ENCODE data around the gene CHCHD4. TPM values are rescaled to one million over a fixed set of nuclear protein-coding genes. Genes with fewer than 3 reads are reported as not detected.

CHCHD4 gene
- total RNA-seq = 10 to 100 TPM in 1 of 5 experiments, 1 to 10 TPM in 4; 3.3 to 14.1 (median 8.4) TPM
- 10 to 100 TPM in 1 of 2 donors, 1 to 10 TPM in 1; 9.8 to 12.6 TPM for polyA plus RNA-seq
- 4.6 reads per million, percentile 22 among the genes with 10 or more reads in this experiment for total RNA-seq

- Mint-ChIP-seq H3K4me1 (peaks cover 43 to 70% (median 63%) of the 10 kb centered on the region in 7 donors), H3K9me3 (no peaks in the 10 kb centered on the region), H3K27me3 (no peaks in the 10 kb centered on the region), H3K36me3 (peaks cover 17 to 42% (median 25%) of the 10 kb centered on the region in 5 donors), H3K27ac (peak within 1 kb of the TSS; percentile 87 to 97 (median 94)), H3K4me3 (peak within 1 kb of the TSS; percentile 93 to 98 (median 96))
- H3K4me1 ChIP-seq (ENCODE audit: control insufficient read depth in 2 of 2, insufficient read depth in 2 of 2, low read length in 2 of 2) = peaks cover 28 to 30% of the 10 kb centered on the region in 2 donors
- ChIA-PET POLR2A (interaction anchor here (1.0 to 7.2 kb wide), 14 partner anchors 13 to 645 kb away, joined by 3 to 96 read pairs (median 5); partner anchors contain the start of genes CCDC174, HDAC11, LSM3 and SLC6A6), CTCF (interaction anchor here (0.9 to 2.5 kb wide), 5 partner anchors 17 to 79 kb away, joined by 3 to 12 read pairs (median 4); no protein-coding TSS in a partner anchor)
- intact Hi-C loops (cut with micrococcal nuclease) = loop anchor here (1.0 to 10.0 kb wide), 16 partner anchors 20 to 1477 kb away; partner anchors contain the start of genes LSM3 (in 2 of the 2), SLC6A6 (in 2 of the 2), XPC (in 2 of the 2) and BTD (in 1 of the 2)
- peak; percentile 96 for ATAC-seq
- peak; percentile 91 to 99 (median 98) for DNase-seq
- peak within 1 kb of the TSS; percentile 100 for H3K4me3 ChIP-seq (ENCODE audit: low read length)
- peak within 1 kb of the TSS; percentile 89 for H3K27ac ChIP-seq (ENCODE audit: low read depth, low read length)
- H3K36me3 ChIP-seq (ENCODE audit: control insufficient read depth in 2 of 3, insufficient read depth in 3 of 3, low read length in 3 of 3) = peaks cover 0 to 39% (median 4%) of the 10 kb centered on the region in 3 experiments
- H3K9me3 ChIP-seq (ENCODE audit: control insufficient read depth in 2 of 3, low read length in 3 of 3) = no peaks in the 10 kb centered on the region
- no peaks in the 10 kb centered on the region for H3K27me3 ChIP-seq (ENCODE audit: control insufficient read depth in 2 of 2, insufficient read depth in 2 of 2, low read length in 2 of 2)
These were observed at the start of gene CHCHD4, which contains the start of gene TMEM43 for GRCh38 chr3:14124615-14125192. Gene CHCHD4, minus strand, starts transcription at chr3:14124870. Its CDS starts 194 bp downstream, at chr3:14124676. Gene TMEM43, plus strand, starts transcription at chr3:14125052. Its CDS starts 142 bp downstream, at chr3:14125194.

GRCh38 chr3:14172496-14172895 is 47.8 kb upstream of the CHCHD4 start:
- DNase-seq = no peak
- Histone ChIP-seq H3K9me3 (ENCODE audit: control insufficient read depth in 2 of 3, low read length in 3 of 3) (no peaks in the 10 kb centered on the region), H3K4me1 (ENCODE audit: control insufficient read depth in 2 of 2, insufficient read depth in 2 of 2, low read length in 2 of 2) (peaks cover 35 to 50% of the 10 kb centered on the region in 2 donors), H3K36me3 (ENCODE audit: control insufficient read depth in 2 of 3, insufficient read depth in 3 of 3, low read length in 3 of 3) (peaks cover 35 to 56% (median 45%) of the 10 kb centered on the region in 3 experiments), H3K27ac (ENCODE audit: low read depth, low read length) (no peak overlapping the region), H3K4me3 (ENCODE audit: low read length) (no peak overlapping the region), H3K27me3 (ENCODE audit: control insufficient read depth in 2 of 2, insufficient read depth in 2 of 2, low read length in 2 of 2) (no peaks in the 10 kb centered on the region)
- POLR2A ChIA-PET = interaction anchor here (0.7 to 1.6 kb wide), 3 partner anchors 15 to 26 kb away, joined by 3 to 4 read pairs (median 3); no protein-coding TSS in a partner anchor
- peaks cover 32 to 57% (median 45%) of the 10 kb centered on the region in 5 donors for H3K36me3 Mint-ChIP-seq
- peak overlapping the region in 1 of 9 donors; percentile 73 for H3K27ac Mint-ChIP-seq
- H3K9me3 Mint-ChIP-seq = peaks cover 0 to 3% (median 0%) of the 10 kb centered on the region in 11 donors
- ATAC-seq = no peak
- no peaks in the 10 kb centered on the region for H3K27me3 Mint-ChIP-seq
- H3K4me3 Mint-ChIP-seq = peak overlapping the region in 2 of 10 donors; percentile 12 to 60
- intact Hi-C loops (cut with micrococcal nuclease) = no loop called here
- H3K4me1 Mint-ChIP-seq = peaks cover 41 to 81% (median 76%) of the 10 kb centered on the region in 7 donors
- CTCF ChIA-PET = no interaction called here

GRCh38 chr3:14170531-14171159 is 46.0 kb upstream of the CHCHD4 start:
- Mint-ChIP-seq H3K36me3 (peaks cover 47 to 75% (median 62%) of the 10 kb centered on the region in 5 donors), H3K4me3 (peak overlapping the region in 1 of 10 donors; percentile 18), H3K9me3 (no peaks in the 10 kb centered on the region), H3K4me1 (peaks cover 34 to 75% (median 66%) of the 10 kb centered on the region in 7 donors), H3K27ac (peak overlapping the region in 1 of 9 donors; percentile 35), H3K27me3 (no peaks in the 10 kb centered on the region)
- Histone ChIP-seq H3K27me3 (ENCODE audit: control insufficient read depth in 2 of 2, insufficient read depth in 2 of 2, low read length in 2 of 2) (no peaks in the 10 kb centered on the region), H3K9me3 (ENCODE audit: control insufficient read depth in 2 of 3, low read length in 3 of 3) (no peaks in the 10 kb centered on the region), H3K4me1 (ENCODE audit: control insufficient read depth in 2 of 2, insufficient read depth in 2 of 2, low read length in 2 of 2) (peaks cover 21 to 32% of the 10 kb centered on the region in 2 donors), H3K27ac (ENCODE audit: low read depth, low read length) (no peak overlapping the region), H3K4me3 (ENCODE audit: low read length) (no peak overlapping the region), H3K36me3 (ENCODE audit: control insufficient read depth in 2 of 3, insufficient read depth in 3 of 3, low read length in 3 of 3) (peaks cover 44 to 74% (median 60%) of the 10 kb centered on the region in 3 experiments)
- CTCF ChIA-PET = no interaction called here
- ATAC-seq (no peak), DNase-seq (no peak)
- intact Hi-C loops (cut with micrococcal nuclease) = no loop called here
- POLR2A ChIA-PET = interaction anchor here (1.1 to 1.6 kb wide), 3 partner anchors 8 to 28 kb away, joined by 3 to 6 read pairs (median 5); partner anchors contain the start of genes LSM3 and XPC

GRCh38 chr3:14169871-14170270 is 45.2 kb upstream of the CHCHD4 start:
- Histone ChIP-seq H3K27me3 (ENCODE audit: control insufficient read depth in 2 of 2, insufficient read depth in 2 of 2, low read length in 2 of 2) (no peaks in the 10 kb centered on the region), H3K9me3 (ENCODE audit: control insufficient read depth in 2 of 3, low read length in 3 of 3) (no peaks in the 10 kb centered on the region), H3K4me1 (ENCODE audit: control insufficient read depth in 2 of 2, insufficient read depth in 2 of 2, low read length in 2 of 2) (peaks cover 14 to 24% of the 10 kb centered on the region in 2 donors), H3K36me3 (ENCODE audit: control insufficient read depth in 2 of 3, insufficient read depth in 3 of 3, low read length in 3 of 3) (peaks cover 44 to 82% (median 66%) of the 10 kb centered on the region in 3 experiments), H3K27ac (ENCODE audit: low read depth, low read length) (no peak overlapping the region), H3K4me3 (ENCODE audit: low read length) (no peak overlapping the region)
- Mint-ChIP-seq H3K27me3 (no peaks in the 10 kb centered on the region), H3K27ac (no peak overlapping the region), H3K36me3 (peaks cover 47 to 83% (median 70%) of the 10 kb centered on the region in 5 donors), H3K4me1 (peaks cover 26 to 67% (median 58%) of the 10 kb centered on the region in 7 donors), H3K9me3 (no peaks in the 10 kb centered on the region), H3K4me3 (no peak overlapping the region)
- ATAC-seq (no peak), DNase-seq (no peak)
- CTCF ChIA-PET = no interaction called here
- intact Hi-C loops (cut with micrococcal nuclease) = no loop called here
- POLR2A ChIA-PET = interaction anchor here (1.5 kb wide), 1 partner anchor 9 kb away, joined by 5 read pairs; the partner anchor contains the start of genes LSM3 and XPC

- H3K4me3 Mint-ChIP-seq = peak overlapping the region in 1 of 10 donors; percentile 24
- Histone ChIP-seq H3K36me3 (ENCODE audit: control insufficient read depth in 2 of 3, insufficient read depth in 3 of 3, low read length in 3 of 3) (peaks cover 46 to 86% (median 66%) of the 10 kb centered on the region in 3 experiments), H3K27ac (ENCODE audit: low read depth, low read length) (no peak overlapping the region), H3K4me3 (ENCODE audit: low read length) (no peak overlapping the region), H3K27me3 (ENCODE audit: control insufficient read depth in 2 of 2, insufficient read depth in 2 of 2, low read length in 2 of 2) (no peaks in the 10 kb centered on the region), H3K9me3 (ENCODE audit: control insufficient read depth in 2 of 3, low read length in 3 of 3) (no peaks in the 10 kb centered on the region), H3K4me1 (ENCODE audit: control insufficient read depth in 2 of 2, insufficient read depth in 2 of 2, low read length in 2 of 2) (peaks cover 10 to 19% of the 10 kb centered on the region in 2 donors)
- intact Hi-C loops (cut with micrococcal nuclease) = no loop called here
- no peak for ATAC-seq
- H3K9me3 Mint-ChIP-seq = no peaks in the 10 kb centered on the region
- no peak for DNase-seq
- H3K36me3 Mint-ChIP-seq = peaks cover 47 to 87% (median 74%) of the 10 kb centered on the region in 5 donors
- peaks cover 24 to 63% (median 53%) of the 10 kb centered on the region in 7 donors for H3K4me1 Mint-ChIP-seq
- H3K27me3 Mint-ChIP-seq = no peaks in the 10 kb centered on the region
- POLR2A ChIA-PET = interaction anchor here (1.5 to 3.3 kb wide), 2 partner anchors 9 kb away, joined by 5 to 12 read pairs; partner anchors contain the start of genes LSM3 and XPC
- H3K27ac Mint-ChIP-seq = no peak overlapping the region
- CTCF ChIA-PET = no interaction called here
These were observed 44.8 kb upstream of the CHCHD4 start for GRCh38 chr3:14169435-14169834.
